Activated CD4-positive, alpha-beta T cell treated with anti-CD3 and anti-CD28 coated beads, Interleukin-2, amount 50 U/mL, for 4 hours (primary cell): Measurements from ENCODE around the gene CLSTN2.

Source experiments
- DNase-seq, 2 experiments: peaks; one replicate each; pipeline ENCODE4 v3.0.0-alpha.2; 2020

CLSTN2 gene

GRCh38 chr3:140296796-140297352 is 361.9 kb downstream of the CLSTN2 start:
- no peak for DNase-seq

DNA sequence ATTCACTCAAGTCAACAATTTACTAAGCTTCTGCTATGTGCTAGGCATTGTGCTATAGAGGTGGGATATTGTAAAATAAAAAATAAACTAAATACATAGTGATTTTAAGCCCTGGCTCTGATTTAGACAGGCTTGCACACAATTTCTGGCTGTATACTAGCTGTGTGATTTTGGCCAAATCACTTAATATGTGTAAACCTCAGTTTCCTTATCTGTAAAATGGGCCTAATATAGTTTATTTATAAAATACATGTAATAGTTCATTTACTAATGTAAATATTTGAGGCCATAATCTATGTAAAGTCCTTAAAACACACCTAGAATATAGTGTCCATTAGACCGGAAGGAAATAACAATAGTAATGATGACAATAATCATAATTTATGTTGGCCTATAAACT is 363.1 kb downstream of the CLSTN2 start:
- DNase-seq: no peak

GRCh38 chr3:140298569-140299070 is 363.6 kb downstream of the CLSTN2 start:
- no peak for DNase-seq

DNA sequence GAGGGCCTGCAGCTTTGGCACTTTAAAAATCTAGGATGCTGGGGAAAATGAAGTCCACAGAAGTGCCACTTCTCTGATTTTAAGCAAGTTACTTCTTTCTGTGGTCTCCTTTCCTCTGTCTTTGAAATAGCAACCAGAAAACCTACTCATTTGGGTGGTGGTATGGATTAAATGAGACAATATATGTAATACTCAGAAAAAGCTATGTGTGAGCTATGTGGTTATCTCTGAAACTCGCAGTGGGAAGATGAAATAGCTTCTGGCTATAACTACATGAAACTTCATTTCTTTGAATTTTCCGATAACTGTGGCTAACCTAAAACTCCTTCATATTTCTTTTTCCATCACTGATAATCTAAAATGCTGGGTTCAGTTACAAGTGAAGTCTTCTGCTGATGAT is 368.9 kb downstream of the CLSTN2 start:
- no peak for DNase-seq

GRCh38 chr3:140308535-140308934 is 373.6 kb downstream of the CLSTN2 start:
- DNase-seq: no peak

- DNase-seq: no peak
These were observed 376.4 kb downstream of the CLSTN2 start for GRCh38 chr3:140311428-140311827.

- no peak for DNase-seq
These were observed 381.0 kb downstream of the CLSTN2 start for GRCh38 chr3:140315955-140316354.

DNA sequence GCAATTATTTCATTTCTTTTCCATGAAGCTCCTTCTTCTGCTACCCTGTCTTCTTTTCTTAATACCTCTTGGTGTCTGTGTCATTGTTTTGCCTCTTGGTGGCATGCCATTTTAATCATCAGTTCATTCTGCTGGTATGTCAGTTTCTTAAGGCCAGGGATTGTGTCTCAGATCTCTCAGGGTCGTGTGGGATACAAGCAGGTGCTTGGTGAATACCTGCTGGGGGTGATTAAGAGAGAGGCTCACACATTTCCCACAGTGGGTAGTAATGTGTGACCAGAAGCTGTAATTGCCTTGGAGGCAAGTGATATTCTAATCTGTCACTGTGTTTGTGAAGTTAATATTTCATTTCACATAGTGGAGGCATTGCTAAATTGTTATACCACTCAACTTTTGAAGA is 381.5 kb downstream of the CLSTN2 start:
- no peak for DNase-seq

DNA sequence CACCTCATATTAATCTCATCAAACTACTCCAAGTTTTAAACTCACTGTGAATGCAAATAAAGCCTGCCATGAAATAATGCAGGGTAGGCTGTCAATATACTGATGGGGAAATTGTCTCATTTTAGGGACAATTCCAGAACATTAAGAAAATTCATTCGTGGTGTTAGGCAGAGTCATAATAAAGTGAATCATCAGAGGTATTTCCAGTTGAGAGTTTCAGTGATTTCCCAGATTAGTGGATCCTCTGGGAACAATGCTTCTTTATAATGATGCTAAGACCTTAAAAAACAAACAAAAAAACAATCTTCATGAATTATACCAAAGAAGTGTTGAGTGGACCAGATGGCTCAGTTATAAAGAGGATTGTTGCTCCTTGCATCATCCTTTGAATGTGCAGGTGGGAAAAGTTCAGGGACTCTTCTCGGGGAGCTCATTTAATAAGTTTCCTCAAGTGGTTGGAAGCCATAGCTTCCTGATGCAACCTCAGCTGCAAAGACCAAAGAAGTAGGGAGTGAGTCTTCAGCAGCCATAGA is 381.9 kb downstream of the CLSTN2 start:
- DNase-seq: no peak

DNA sequence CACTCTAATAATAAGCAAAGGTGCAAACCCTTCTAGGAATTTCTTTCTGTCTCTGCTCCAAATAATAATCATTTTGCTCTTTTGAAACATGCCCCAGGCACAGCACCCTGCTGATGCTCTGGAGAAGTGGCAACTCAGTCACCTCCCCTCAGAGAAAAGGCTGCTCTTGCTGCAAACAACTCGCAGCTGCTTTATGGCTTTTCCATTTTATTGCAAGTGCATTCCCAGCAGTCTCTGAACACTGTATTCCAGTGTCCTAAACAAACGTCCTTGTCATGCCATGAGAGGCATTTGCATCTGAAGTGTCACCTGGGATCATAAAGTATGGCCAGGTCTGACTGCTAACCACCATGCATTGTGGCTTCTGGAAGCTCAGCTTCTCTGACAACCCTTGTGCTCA is 384.8 kb downstream of the CLSTN2 start:
- DNase-seq: no peak

- DNase-seq: no peak
These were observed 388.6 kb downstream of the CLSTN2 start for GRCh38 chr3:140323561-140323960.

DNA sequence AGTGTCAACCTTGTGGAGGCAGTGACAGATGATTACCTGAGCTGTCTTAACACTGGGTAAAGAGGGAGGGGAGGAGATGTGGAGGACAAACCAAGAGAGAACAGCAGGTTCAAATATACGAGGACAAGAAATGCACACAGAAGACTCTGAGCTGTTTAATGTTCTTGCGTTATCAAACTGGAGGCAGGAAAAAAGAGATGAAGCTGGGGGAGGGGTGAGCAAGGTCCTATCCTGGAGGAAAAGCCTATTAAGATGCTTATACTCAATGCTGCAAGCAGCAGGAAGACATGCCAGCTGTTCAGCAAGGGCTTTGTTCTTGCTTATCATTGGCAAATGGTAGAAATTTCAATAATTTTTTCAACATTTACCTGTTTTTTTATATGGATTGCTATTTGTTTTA is 397.1 kb downstream of the CLSTN2 start:
- no peak for DNase-seq

- no peak for DNase-seq
These were observed 399.3 kb downstream of the CLSTN2 start for GRCh38 chr3:140334132-140334929.

DNA sequence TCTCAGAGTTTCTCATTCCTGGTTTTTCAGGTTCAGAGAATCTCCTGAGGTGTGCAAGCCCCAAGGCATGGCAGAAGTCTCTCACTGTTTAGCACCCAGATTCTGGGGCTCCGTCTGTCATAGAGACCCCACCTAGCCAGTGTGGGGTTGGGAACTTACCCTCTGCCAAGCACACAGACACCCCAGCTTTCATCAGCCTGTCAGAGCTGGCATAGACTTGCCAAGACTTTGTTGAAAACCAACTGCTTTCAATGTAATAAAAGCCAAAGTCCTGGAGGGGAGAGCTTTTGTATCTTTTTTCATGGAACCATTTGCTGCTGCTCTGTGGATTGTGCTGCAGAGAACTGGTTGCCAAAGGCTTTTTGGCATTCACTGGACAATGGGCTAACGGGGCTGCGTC is 401.5 kb downstream of the CLSTN2 start:
- DNase-seq: no peak

GRCh38 chr3:140338916-140339315 is 403.9 kb downstream of the CLSTN2 start:
- no peak for DNase-seq

DNA sequence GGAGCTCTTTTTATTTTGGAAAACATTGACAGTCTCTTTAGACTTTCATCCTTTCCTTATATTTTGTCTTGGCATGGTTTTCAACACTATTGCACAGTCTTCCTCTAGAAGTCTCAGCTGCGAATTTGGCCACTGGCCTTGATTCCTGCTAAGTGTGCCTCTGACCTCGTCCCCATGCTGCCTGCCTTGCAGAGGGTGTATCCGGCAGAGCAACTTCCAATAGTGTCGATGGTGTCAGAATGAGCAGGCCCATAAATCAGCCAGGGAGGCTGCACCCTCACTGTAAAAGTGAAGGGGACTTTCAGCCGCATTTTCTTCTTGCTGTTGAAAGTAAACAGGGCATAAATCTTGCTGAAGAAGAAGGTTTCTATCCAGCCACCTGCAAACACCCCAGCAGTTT is 406.2 kb downstream of the CLSTN2 start:
- no peak for DNase-seq

GRCh38 chr3:140341817-140342403 is 406.9 kb downstream of the CLSTN2 start:
- DNase-seq: no peak

GRCh38 chr3:140342668-140343067 is 407.7 kb downstream of the CLSTN2 start:
- DNase-seq: no peak

- DNase-seq: no peak
These were observed 408.5 kb downstream of the CLSTN2 start for GRCh38 chr3:140343211-140344081.

DNA sequence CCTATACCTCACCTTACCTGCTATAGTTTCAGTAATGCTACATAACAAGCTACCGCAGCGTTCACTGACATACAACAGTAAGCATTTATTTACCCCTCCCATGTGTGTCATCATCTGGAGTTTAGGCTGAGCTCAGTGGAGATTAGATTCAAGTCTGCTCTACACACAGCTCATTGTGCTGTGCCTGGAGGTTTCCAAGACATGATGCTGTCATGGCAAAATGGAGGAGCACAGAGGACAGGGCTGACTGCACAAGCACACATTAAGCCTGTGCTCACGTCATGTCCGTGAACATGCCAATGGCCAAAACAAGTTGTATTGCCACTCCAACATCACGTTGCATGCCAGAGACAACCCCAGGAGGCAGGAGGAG is 409.1 kb downstream of the CLSTN2 start:
- no peak for DNase-seq

DNA sequence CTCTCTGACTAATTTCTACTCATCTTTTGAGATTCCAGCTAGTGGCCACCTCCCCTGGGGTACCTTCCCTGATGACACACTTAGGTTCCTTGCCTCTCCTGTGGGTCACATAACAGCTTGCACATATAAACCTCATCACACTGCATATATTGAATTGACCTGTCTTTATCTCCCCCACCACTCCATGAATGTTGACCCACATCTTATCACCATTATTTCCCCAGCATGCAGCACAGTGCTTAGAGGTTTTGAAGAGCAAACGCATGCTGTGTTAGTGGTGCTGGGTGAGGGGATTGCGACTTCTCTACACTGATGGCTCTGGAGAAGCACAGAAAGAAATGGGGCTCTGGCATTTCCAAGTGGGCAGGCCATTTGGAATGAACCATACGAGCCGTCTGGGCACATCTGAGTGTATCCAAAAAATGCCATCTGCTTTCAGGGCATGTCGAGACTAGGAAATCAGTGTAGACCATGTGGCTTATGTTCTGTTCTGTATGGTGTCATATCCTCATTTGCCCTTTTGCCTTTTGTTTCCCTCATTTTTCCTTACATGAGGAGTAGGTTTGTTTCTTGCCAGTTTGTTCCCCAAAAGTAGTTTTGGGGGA is 409.7 kb downstream of the CLSTN2 start:
- DNase-seq: no peak

- DNase-seq: no peak
These were observed 412.2 kb downstream of the CLSTN2 start for GRCh38 chr3:140347151-140347550.

GRCh38 chr3:140349938-140350337 is 415.0 kb downstream of the CLSTN2 start:
- no peak for DNase-seq
